Measurements from ENCODE around the gene GZMM. TPM values are rescaled to one million over a fixed set of nuclear protein-coding genes. Genes with fewer than 3 reads are reported as not detected.
A peak's percentile ranks its signal among the peaks of the same experiment; 100 is the strongest.

Gene GZMM
- total RNA-seq, 4 donors from 2014 or later, result 0.78 to 1.9 TPM; not detected in 2

DNA sequence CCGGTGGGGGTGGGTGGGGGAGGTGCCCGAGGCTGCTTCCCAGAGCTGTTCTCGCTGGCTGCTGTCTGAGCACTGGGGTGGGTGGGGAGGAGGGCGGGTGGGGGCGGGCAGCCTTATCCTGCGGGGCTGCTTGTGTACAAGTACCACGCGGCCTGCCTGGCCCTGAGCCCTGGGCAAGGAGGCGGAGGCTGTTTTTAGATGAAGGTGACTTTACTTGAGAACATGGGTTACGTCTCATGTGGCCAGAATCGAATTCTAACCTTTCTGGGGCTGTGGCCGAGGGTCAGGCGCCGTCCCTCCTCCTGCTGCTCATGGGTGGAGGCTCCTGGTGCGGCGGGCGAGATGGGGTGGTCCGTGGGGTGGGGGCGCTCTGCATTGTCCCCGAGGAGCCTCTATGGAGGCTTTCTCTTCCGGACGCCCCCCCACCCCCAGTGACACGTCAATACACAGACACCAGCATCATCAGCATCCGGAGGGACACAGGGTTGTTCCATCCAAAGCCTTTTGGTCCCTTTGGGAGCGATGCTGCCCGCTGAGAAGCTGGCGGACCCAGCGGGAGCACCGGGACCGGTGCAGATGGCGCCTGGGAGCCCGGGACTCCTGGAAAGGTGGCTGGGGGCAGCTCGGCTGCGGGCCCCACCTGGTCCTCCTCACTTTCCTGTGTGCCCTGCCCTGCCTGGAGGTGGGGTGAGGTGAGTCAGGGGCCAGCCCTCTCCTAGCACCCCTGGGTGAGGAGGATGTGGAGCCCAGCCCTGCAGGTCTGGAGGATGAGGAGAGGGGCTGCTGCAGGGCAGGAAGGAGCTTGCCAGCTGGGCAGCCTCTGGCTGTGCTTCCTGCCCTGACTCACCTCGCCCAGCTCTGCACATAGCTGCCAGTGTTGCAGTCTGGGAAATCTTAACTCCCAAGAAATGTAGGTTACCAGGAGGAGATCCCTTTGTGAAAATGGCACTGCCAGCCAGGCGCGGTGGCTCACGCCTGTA is 32.0 kb downstream of the GZMM start:
- 82 to 84% methylated on average over 5 to 19 of the region's 38 CpGs for WGBS, 2 donors
- peaks cover 5 to 14% of the 10 kb centered on the region in 2 donors for H3K36me3 ChIP-seq
- intact Hi-C loops (cut with DNase I), result no loop called here
- DNase-seq, result peak; percentile 69 to 72
- peak overlapping the region in 2 of 3 donors; percentile 57 to 67 for H3K27ac ChIP-seq
- no peak for TF ChIP-seq POLR2A (IDR thresholded peaks at IDR 0.05)
- TF ChIP-seq, protein P1, sequence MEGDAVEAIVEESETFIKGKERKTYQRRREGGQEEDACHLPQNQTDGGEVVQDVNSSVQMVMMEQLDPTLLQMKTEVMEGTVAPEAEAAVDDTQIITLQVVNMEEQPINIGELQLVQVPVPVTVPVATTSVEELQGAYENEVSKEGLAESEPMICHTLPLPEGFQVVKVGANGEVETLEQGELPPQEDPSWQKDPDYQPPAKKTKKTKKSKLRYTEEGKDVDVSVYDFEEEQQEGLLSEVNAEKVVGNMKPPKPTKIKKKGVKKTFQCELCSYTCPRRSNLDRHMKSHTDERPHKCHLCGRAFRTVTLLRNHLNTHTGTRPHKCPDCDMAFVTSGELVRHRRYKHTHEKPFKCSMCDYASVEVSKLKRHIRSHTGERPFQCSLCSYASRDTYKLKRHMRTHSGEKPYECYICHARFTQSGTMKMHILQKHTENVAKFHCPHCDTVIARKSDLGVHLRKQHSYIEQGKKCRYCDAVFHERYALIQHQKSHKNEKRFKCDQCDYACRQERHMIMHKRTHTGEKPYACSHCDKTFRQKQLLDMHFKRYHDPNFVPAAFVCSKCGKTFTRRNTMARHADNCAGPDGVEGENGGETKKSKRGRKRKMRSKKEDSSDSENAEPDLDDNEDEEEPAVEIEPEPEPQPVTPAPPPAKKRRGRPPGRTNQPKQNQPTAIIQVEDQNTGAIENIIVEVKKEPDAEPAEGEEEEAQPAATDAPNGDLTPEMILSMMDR (IDR thresholded peaks at IDR 0.05), result no peak
- peak overlapping the region in 1 of 3 donors; percentile 24 for H3K4me3 ChIP-seq (replicated peaks in 1 of 3)
- peaks cover 32 to 42% of the 10 kb centered on the region in 2 donors for H3K4me1 ChIP-seq
- no peaks in the 10 kb centered on the region for H3K9me3 ChIP-seq
- no peaks in the 10 kb centered on the region for H3K27me3 ChIP-seq

DNA sequence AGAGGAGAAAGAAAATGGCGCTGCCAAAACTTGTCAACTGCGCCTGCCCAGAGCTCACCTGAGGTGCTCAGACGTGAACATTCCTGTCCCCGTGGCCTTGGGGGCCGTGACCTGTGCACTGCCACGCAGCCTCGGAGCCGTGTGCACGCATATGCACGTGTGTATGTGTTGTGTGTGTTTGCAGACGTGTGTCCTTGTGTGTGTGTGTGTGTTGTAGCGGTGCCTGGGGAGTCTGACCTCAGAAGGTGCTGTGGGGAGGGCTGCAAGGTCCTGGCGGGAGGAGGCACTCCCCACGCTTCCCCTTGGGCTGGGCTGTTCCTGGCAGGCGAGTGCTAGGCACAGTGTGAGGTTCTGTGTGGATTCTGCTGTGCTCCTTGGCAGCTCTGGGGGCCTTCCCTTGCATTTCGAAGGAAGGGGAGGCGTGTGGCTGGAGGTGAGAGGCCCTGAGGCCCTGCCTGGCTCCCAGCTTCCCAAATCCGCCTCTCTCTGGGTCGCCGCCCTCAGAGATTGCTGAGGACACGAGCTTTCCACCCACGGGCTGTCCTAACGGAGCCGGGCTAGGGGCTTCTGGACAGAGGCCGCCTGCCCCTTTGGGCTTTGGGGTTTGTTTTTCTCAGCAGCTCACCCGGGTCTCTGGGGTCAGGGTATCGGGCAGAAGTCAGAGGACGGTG is 33.0 kb downstream of the GZMM start:
- no peak overlapping the region for H3K4me3 ChIP-seq (replicated peaks in 1 of 3)
- H3K4me1 ChIP-seq, result peaks cover 27 to 36% of the 10 kb centered on the region in 2 donors
- intact Hi-C loops (cut with DNase I), result no loop called here
- H3K27me3 ChIP-seq, result no peaks in the 10 kb centered on the region
- H3K27ac ChIP-seq, result no peak overlapping the region
- H3K36me3 ChIP-seq, result peaks cover 13 to 22% of the 10 kb centered on the region in 2 donors
- no peak for DNase-seq
- whole genome bisulfite sequencing, 2 donors, result 88 to 90% methylated on average over 20 to 24 of the region's 28 CpGs
- no peak for TF ChIP-seq POLR2A (IDR thresholded peaks at IDR 0.05)
- TF ChIP-seq, protein P1 (IDR thresholded peaks at IDR 0.05), result no peak
- no peaks in the 10 kb centered on the region for H3K9me3 ChIP-seq

DNA sequence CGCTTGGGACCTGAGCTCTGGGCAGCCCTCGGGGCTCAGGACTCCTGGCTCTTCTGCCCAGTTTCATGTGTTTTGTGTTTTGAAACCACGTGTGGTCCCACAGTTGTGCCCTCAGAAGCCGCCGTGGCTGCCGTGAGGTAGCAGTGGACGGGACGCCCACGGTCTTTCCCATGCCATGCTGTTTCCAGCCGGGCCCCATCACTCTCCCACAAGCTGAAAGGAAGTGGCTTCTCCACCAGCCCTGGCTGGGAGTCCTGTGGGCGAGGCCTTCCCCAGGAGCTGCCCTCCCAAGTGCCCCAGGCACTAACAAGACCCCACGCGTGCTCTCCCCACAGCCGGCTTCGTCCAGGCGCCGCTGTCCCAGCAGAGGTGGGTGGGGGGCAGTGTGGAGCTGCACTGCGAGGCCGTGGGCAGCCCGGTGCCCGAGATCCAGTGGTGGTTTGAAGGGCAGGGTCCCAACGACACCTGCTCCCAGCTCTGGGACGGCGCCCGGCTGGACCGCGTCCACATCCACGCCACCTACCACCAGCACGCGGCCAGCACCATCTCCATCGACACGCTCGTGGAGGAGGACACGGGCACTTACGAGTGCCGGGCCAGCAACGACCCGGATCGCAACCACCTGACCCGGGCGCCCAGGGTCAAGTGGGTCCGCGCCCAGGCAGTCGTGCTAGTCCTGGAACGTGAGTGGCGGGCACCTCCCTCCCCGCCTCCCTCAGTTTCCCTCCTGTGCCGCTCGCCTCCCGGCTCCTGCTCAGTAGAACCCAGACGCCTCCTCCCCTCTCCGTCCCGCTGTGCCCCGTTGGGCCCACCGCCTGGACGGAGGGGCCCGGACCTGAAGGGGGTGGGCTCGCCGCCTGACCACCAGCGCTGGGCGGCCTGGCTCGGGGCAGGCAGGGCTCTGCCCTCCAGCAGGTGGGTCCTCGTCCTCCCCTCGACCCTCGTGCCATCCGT is 33.9 kb downstream of the GZMM start:
- 91 to 93% methylated on average over 32 to 42 of the region's 66 CpGs for WGBS, 2 donors
- Histone ChIP-seq H3K27me3 (no peaks in the 10 kb centered on the region), H3K27ac (no peak overlapping the region), H3K4me1 (peaks cover 27 to 36% of the 10 kb centered on the region in 2 donors), H3K9me3 (no peaks in the 10 kb centered on the region), H3K36me3 (peaks cover 20 to 29% of the 10 kb centered on the region in 2 donors), H3K4me3 (replicated peaks in 1 of 3) (no peak overlapping the region)
- intact Hi-C loops (cut with DNase I), result no loop called here
- no peak for DNase-seq
- no peak for TF ChIP-seq POLR2A (IDR thresholded peaks at IDR 0.05)
- TF ChIP-seq, protein P1 (IDR thresholded peaks at IDR 0.05), result no peak

DNA sequence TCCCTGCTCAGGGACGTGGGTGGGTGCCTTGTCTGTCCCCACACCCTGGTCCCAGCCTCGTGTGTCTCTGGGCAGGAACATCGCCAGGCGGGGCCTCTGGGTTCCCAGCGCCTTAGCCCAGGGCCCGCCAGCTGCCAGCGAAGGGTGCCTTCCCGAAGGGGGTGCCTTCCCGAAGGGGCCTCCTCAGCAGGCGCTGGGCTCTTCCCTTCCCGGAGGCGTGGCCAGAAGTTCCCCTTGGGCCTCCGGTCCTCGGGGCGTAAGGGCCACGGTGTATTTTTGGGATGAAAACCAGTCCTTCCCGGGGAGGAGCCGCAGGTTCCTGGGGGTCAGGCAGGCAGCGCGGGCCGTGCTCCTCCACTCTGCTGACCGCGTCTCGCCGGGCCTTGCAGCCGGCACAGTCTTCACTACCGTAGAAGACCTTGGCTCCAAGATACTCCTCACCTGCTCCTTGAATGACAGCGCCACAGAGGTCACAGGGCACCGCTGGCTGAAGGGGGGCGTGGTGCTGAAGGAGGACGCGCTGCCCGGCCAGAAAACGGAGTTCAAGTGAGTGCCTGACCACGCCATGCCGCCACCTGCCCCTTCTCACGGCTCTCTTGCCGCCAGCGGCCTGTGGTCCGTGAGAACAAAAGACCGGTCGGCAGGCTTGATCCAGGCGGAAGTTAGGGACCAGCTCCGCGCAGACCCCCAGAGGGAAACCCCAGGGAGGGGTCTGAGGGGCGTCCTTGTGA is 35.4 kb downstream of the GZMM start:
- no peak for TF ChIP-seq POLR2A (IDR thresholded peaks at IDR 0.05)
- TF ChIP-seq, protein P1 (IDR thresholded peaks at IDR 0.05), result no peak

More for the DNA sequence above, 35.4 kb downstream of the GZMM start:
- Histone ChIP-seq H3K27ac (no peak overlapping the region), H3K9me3 (no peaks in the 10 kb centered on the region), H3K27me3 (no peaks in the 10 kb centered on the region), H3K36me3 (peaks cover 30 to 38% of the 10 kb centered on the region in 2 donors), H3K4me3 (replicated peaks in 1 of 3) (no peak overlapping the region), H3K4me1 (peaks cover 20 to 24% of the 10 kb centered on the region in 2 donors)
- intact Hi-C loops (cut with DNase I), result no loop called here
- no peak for DNase-seq
- 85 to 92% methylated on average over 19 to 32 of the region's 46 CpGs for WGBS, 2 donors

Data from thyroid gland (tissue), 4 donors.